Measurements from ENCODE around the gene AGAP1. TPM values are rescaled to one million over a fixed set of nuclear protein-coding genes. Genes with fewer than 3 reads are reported as not detected.

Gene AGAP1
- total RNA-seq, 1 donor from 2014 or later, result 21.1 TPM

DNA sequence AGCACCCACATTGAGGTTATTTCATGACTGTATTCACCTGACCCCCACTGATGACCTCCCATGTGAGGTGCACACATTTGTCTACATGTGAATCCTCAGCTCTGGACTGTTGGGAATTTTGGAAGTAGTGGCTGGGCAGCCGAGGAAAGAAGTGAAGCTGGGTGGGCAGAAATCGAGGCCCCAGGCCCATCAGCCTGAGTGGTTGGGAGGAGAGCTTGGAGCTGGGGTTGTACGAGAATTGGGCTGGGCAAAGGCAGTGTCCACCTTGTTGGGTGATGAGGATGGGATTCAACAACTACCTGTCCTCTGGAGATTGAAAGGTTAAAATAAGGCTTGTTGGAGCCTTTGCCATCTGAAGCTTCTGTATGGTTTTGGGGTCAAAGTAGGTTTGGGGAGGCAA is 35.8 kb downstream of the AGAP1 start:
- H3K4me1 ChIP-seq, result peaks cover 9% of the 10 kb centered on the region
- H3K27me3 ChIP-seq, result no peaks in the 10 kb centered on the region
- DNase-seq (ENCODE audit: extremely low spot score in 2 of 2), result no peak
- H3K36me3 ChIP-seq, result no peaks in the 10 kb centered on the region
- no peak overlapping the region for H3K27ac ChIP-seq
- no peaks in the 10 kb centered on the region for H3K9me3 ChIP-seq
- intact Hi-C loops (cut with DNase I), result no loop called here
- H3K4me3 ChIP-seq, result no peak overlapping the region
- no peak for TF ChIP-seq POLR2A (IDR thresholded peaks at IDR 0.05)
- TF ChIP-seq POLR2AphosphoS5 (IDR thresholded peaks at IDR 0.05; ENCODE audit: insufficient read depth in 1 of 2, low read depth in 1 of 2), result no peak
- TF ChIP-seq, protein P1, sequence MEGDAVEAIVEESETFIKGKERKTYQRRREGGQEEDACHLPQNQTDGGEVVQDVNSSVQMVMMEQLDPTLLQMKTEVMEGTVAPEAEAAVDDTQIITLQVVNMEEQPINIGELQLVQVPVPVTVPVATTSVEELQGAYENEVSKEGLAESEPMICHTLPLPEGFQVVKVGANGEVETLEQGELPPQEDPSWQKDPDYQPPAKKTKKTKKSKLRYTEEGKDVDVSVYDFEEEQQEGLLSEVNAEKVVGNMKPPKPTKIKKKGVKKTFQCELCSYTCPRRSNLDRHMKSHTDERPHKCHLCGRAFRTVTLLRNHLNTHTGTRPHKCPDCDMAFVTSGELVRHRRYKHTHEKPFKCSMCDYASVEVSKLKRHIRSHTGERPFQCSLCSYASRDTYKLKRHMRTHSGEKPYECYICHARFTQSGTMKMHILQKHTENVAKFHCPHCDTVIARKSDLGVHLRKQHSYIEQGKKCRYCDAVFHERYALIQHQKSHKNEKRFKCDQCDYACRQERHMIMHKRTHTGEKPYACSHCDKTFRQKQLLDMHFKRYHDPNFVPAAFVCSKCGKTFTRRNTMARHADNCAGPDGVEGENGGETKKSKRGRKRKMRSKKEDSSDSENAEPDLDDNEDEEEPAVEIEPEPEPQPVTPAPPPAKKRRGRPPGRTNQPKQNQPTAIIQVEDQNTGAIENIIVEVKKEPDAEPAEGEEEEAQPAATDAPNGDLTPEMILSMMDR (IDR thresholded peaks at IDR 0.05), result no peak

DNA sequence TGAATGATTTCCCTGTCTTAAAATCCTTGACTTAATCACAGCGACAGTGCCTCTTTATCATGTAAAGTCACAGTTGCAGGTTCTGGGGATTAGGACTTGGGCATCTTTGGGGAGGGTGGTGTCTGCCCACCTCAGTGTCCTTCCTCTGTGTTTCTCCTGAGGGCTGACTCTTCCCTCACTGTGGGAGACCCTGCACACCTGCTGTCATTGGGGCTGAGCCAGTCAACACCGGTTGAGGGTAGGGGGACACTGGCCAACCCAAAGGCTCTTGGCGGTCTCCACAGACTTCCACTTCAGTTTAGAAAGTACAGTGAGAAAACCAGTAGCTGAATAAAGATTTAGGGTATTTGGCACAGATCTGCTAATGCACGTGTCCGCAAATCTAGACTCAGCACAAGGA is 36.9 kb downstream of the AGAP1 start:
- Histone ChIP-seq H3K9me3 (no peaks in the 10 kb centered on the region), H3K36me3 (no peaks in the 10 kb centered on the region), H3K27ac (no peak overlapping the region), H3K4me3 (no peak overlapping the region), H3K27me3 (no peaks in the 10 kb centered on the region), H3K4me1 (peaks cover 9% of the 10 kb centered on the region)
- intact Hi-C loops (cut with DNase I), result no loop called here
- TF ChIP-seq, protein P1 (IDR thresholded peaks at IDR 0.05), result no peak
- TF ChIP-seq POLR2A (IDR thresholded peaks at IDR 0.05) (no peak), POLR2AphosphoS5 (IDR thresholded peaks at IDR 0.05; ENCODE audit: insufficient read depth in 1 of 2, low read depth in 1 of 2) (no peak)
- DNase-seq (ENCODE audit: extremely low spot score in 2 of 2), result no peak

DNA sequence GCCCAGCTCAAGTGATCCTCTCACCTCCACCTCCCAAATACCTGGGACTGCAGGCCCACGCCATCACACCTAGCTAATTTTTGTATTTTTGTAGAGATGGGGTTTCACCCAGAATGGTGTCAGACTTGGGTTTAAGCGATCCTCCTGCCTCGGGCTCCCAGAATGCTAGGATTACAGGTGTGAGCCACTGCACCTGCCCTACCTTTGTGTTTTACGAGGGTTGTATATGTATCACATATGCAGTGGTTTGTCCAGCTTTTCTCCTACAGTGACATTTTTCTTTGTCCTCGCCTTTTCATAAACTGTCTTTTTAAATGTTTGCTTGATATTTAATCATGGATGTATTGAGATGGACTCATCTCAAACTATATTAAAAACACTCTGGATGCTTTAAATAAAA is 38.5 kb downstream of the AGAP1 start:
- TF ChIP-seq, protein P1 (IDR thresholded peaks at IDR 0.05), result no peak
- TF ChIP-seq POLR2AphosphoS5 (IDR thresholded peaks at IDR 0.05; ENCODE audit: insufficient read depth in 1 of 2, low read depth in 1 of 2), result no peak
- TF ChIP-seq POLR2A (IDR thresholded peaks at IDR 0.05), result no peak
- H3K9me3 ChIP-seq, result no peaks in the 10 kb centered on the region
- intact Hi-C loops (cut with DNase I), result no loop called here
- no peak for DNase-seq (ENCODE audit: extremely low spot score in 2 of 2)
- no peak overlapping the region for H3K4me3 ChIP-seq
- peaks cover 9% of the 10 kb centered on the region for H3K4me1 ChIP-seq
- no peaks in the 10 kb centered on the region for H3K36me3 ChIP-seq
- no peak overlapping the region for H3K27ac ChIP-seq
- no peaks in the 10 kb centered on the region for H3K27me3 ChIP-seq

DNA sequence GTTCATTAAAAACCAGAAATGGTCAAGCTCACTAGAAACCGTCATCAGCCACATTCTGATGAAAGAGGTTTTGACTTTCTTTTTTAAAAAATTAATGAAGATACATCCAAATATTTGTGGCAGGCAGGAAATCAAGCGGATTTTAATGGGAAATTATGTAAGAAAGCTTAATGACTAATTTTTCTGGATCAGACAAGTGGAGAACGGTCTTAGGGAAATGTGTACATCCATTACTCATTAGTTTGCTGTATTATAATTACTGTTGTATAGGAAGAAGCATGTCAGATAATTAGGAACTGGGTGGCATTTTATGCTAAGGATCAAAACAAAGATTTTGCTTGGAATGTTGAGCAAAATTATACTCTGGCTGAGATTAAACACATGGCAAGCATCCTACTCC is 39.4 kb downstream of the AGAP1 start:
- intact Hi-C loops (cut with DNase I), result no loop called here
- TF ChIP-seq, protein P1 (IDR thresholded peaks at IDR 0.05), result no peak
- TF ChIP-seq POLR2A (IDR thresholded peaks at IDR 0.05) (no peak), POLR2AphosphoS5 (IDR thresholded peaks at IDR 0.05; ENCODE audit: insufficient read depth in 1 of 2, low read depth in 1 of 2) (no peak)
- no peak overlapping the region for H3K27ac ChIP-seq
- no peaks in the 10 kb centered on the region for H3K27me3 ChIP-seq
- peaks cover 9% of the 10 kb centered on the region for H3K4me1 ChIP-seq
- no peaks in the 10 kb centered on the region for H3K36me3 ChIP-seq
- DNase-seq (ENCODE audit: extremely low spot score in 2 of 2), result no peak
- H3K4me3 ChIP-seq, result no peak overlapping the region
- H3K9me3 ChIP-seq, result no peaks in the 10 kb centered on the region

DNA sequence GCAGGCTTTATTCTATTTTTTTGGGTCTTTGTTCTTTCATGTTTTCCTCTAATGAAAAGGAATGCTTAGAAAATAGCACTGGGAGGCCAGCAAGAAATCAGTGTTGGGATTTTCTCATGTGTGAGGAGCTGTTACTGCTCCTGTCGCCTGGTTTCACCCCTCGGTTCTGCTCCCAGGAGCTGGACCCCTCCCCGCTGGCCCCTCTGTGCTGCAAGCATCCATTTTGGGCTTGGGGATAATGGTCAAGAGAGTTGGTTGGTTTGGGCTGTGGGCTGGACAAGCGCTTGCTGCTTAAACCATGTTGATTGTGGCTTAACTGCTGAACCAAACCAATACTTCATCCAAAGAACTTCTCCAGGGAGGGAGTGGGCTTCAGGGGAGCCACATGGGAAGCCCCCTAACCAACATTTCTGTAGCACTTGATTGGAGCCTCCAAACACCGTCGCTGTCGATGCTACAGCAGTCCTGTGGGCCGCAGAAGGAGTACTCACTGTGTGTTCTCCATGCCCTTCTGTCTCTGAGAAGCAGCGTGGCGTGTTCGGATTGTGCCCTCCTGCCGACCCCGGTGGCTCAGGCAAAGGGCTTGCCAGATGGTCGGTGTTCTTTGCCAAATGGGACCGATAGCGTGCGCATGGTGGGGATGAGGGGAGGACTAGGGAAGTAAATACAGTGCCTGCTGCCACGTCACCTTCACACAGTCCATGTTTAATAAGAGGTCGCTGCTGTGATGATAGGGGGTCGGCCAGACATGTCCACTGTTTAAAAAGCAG is 40.0 kb downstream of the AGAP1 start:
- no peak for DNase-seq (ENCODE audit: extremely low spot score in 2 of 2)
- Histone ChIP-seq H3K27ac (no peak overlapping the region), H3K36me3 (no peaks in the 10 kb centered on the region), H3K4me3 (no peak overlapping the region), H3K4me1 (peaks cover 9% of the 10 kb centered on the region), H3K27me3 (no peaks in the 10 kb centered on the region), H3K9me3 (no peaks in the 10 kb centered on the region)
- no peak for TF ChIP-seq POLR2A (IDR thresholded peaks at IDR 0.05)
- TF ChIP-seq, protein P1 (IDR thresholded peaks at IDR 0.05), result no peak
- TF ChIP-seq POLR2AphosphoS5 (IDR thresholded peaks at IDR 0.05; ENCODE audit: insufficient read depth in 1 of 2, low read depth in 1 of 2), result no peak
- intact Hi-C loops (cut with DNase I), result no loop called here

Measured in vagina (tissue), 2 donors.